SH-SY5Y (cell line): ENCODE data around the gene HTRA3.

ENCODE experiments used
- GATA2 ChIP-seq: IDR thresholded peaks from 2 replicates; pipeline ENCODE4 v1.6.1; 2011; ENCODE audit warnings: mild to moderate bottlenecking, low read depth, low read length
- GATA3 ChIP-seq: IDR thresholded peaks from 2 replicates; pipeline ENCODE4 v1.6.1; 2011; ENCODE audit warnings: low read depth, mild to moderate bottlenecking, low read length, moderate library complexity

GRCh38 chr4:8303485-8304281, 34.1 kb downstream of the HTRA3 start:
- TF ChIP-seq GATA2 (no peak), GATA3 (no peak)
